KMS-11 (cell line): ENCODE results near the gene PPM1D.
A peak's percentile ranks its signal among the peaks of the same experiment; 100 is the strongest.
"Not testable (repeated sequence)": the region's sequence is repeated elsewhere in the genome, so short reads cannot be mapped to it uniquely, and the experiment has no call there.

ENCODE experiments used
- H2AFZ ChIP-seq: fragments of 200-600 bp; sonication (generic); 2 replicates; pipeline ENCODE4 v1.6.1; 2016; ENCODE audit warnings: antibody characterized with exemption, mixed run types, low read depth
- H3K27ac ChIP-seq: fragments of 200-600 bp; sonication (generic); 2 replicates; pipeline ENCODE4 v1.6.1; 2016; ENCODE audit warnings: mild to moderate bottlenecking, mixed run types
- H3K27me3 ChIP-seq: fragments of 200-600 bp; sonication (generic); 2 replicates; pipeline ENCODE4 v1.6.1; 2017; ENCODE audit warnings: mild to moderate bottlenecking, low read depth, mixed run types, moderate library complexity; ENCODE audit not compliant: insufficient read depth
- H3K36me3 ChIP-seq: fragments of 200-600 bp; sonication (generic); 2 replicates; pipeline ENCODE4 v1.6.1; 2017; ENCODE audit warnings: mild to moderate bottlenecking, mixed run types; ENCODE audit not compliant: insufficient read depth
- H3K4me1 ChIP-seq: fragments of 200-600 bp; sonication (generic); 2 replicates; pipeline ENCODE4 v1.6.1; 2016; ENCODE audit warnings: mild to moderate bottlenecking, low read depth, mixed run types; ENCODE audit not compliant: poor library complexity, severe bottlenecking
- H3K4me2 ChIP-seq: fragments of 200-600 bp; sonication (generic); 2 replicates; pipeline ENCODE4 v1.7.0; 2016; ENCODE audit warnings: mild to moderate bottlenecking, mixed run types
- H3K4me3 ChIP-seq: fragments of 200-600 bp; sonication (generic); IDR thresholded peaks from 2 replicates; pipeline ENCODE4 v1.6.1; 2017; ENCODE audit warnings: low read depth, low read length, mixed read lengths; ENCODE audit not compliant: insufficient read depth
- H3K79me2 ChIP-seq: fragments of 200-600 bp; sonication (generic); 2 replicates; pipeline ENCODE4 v1.6.1; 2016; ENCODE audit warnings: low read depth, mixed run types; ENCODE audit not compliant: insufficient read depth
- H3K9ac ChIP-seq: fragments of 200-600 bp; sonication (generic); 2 replicates; pipeline ENCODE4 v1.6.1; 2016; ENCODE audit warnings: mild to moderate bottlenecking, mixed run types
- H4K20me1 ChIP-seq: fragments of 200-600 bp; sonication (generic); 2 replicates; pipeline ENCODE4 v1.6.1; 2016; ENCODE audit warnings: mild to moderate bottlenecking, mixed run types; ENCODE audit not compliant: insufficient read depth
- CTCF ChIP-seq: fragments of 200-600 bp; sonication (generic); conservative IDR thresholded peaks from 2 replicates; pipeline ENCODE4 v1.6.1; 2017; ENCODE audit warnings: low read depth, mild to moderate bottlenecking, antibody characterized with exemption, low read length, moderate library complexity, mixed read lengths

The PPM1D gene

GRCh38 chr17:60604686-60605334 lies 4.8 kb downstream of the PPM1D start:
- no peaks in the 10 kb centered on the region for H3K27me3 ChIP-seq
- H3K4me1 ChIP-seq: peaks cover 35% of the 10 kb centered on the region
- no peak for TF ChIP-seq CTCF
- no peak overlapping the region for H3K4me3 ChIP-seq
- H2AFZ ChIP-seq: no peak overlapping the region
- no peak overlapping the region for H3K9ac ChIP-seq
- H3K4me2 ChIP-seq: peak overlapping the region; percentile 19; the same call in 1 of the 2 replicates
- H3K36me3 ChIP-seq: no peaks in the 10 kb centered on the region
- peaks cover 7% of the 10 kb centered on the region; the same call in 1 of the 2 replicates for H4K20me1 ChIP-seq
- H3K27ac ChIP-seq: no peak overlapping the region; the same call in 1 of the 2 replicates
- peaks cover 93% of the 10 kb centered on the region for H3K79me2 ChIP-seq

- peaks cover 15% of the 10 kb centered on the region; the same call in 1 of the 2 replicates for H4K20me1 ChIP-seq
- no peaks in the 10 kb centered on the region for H3K36me3 ChIP-seq
- H3K4me3 ChIP-seq: no peak overlapping the region
- no peaks in the 10 kb centered on the region for H3K27me3 ChIP-seq
- H3K79me2 ChIP-seq: peaks cover 100% of the 10 kb centered on the region
- no peak overlapping the region for H3K9ac ChIP-seq
- TF ChIP-seq CTCF: no peak
- no peak overlapping the region for H3K4me2 ChIP-seq
- no peak overlapping the region for H3K27ac ChIP-seq
- no peak overlapping the region for H2AFZ ChIP-seq
- peaks cover 47% of the 10 kb centered on the region for H3K4me1 ChIP-seq
Observed at GRCh38 chr17:60606036-60606435, 6.0 kb downstream of the PPM1D start.

- Histone ChIP-seq H3K4me2 (no peak overlapping the region), H3K36me3 (no peaks in the 10 kb centered on the region), H3K4me3 (no peak overlapping the region), H3K4me1 (peaks cover 21% of the 10 kb centered on the region), H2AFZ (no peak overlapping the region), H3K9ac (no peak overlapping the region), H4K20me1 (peaks cover 29% of the 10 kb centered on the region), H3K79me2 (peaks cover 94% of the 10 kb centered on the region), H3K27ac (no peak overlapping the region), H3K27me3 (no peaks in the 10 kb centered on the region)
- no peak for TF ChIP-seq CTCF
Observed at GRCh38 chr17:60610473-60610872, 10.5 kb downstream of the PPM1D start.

- peaks cover 29% of the 10 kb centered on the region for H4K20me1 ChIP-seq
- H3K4me2 ChIP-seq, H3K9ac ChIP-seq, H3K4me3 ChIP-seq, H3K36me3 ChIP-seq, H2AFZ ChIP-seq, H3K27me3 ChIP-seq, H3K27ac ChIP-seq: not testable (repeated sequence)
- H3K79me2 ChIP-seq: peaks cover 85% of the 10 kb centered on the region
- H3K4me1 ChIP-seq: peaks cover 20% of the 10 kb centered on the region
Observed at GRCh38 chr17:60611321-60611720, 11.3 kb downstream of the PPM1D start.

GRCh38 chr17:60613325-60613724 lies 13.3 kb downstream of the PPM1D start:
- Histone ChIP-seq H3K4me2 (no peak overlapping the region), H3K4me1 (peaks cover 20% of the 10 kb centered on the region), H2AFZ (no peak overlapping the region), H4K20me1 (peaks cover 29% of the 10 kb centered on the region), H3K27me3 (no peaks in the 10 kb centered on the region), H3K36me3 (0 out of 2 replicates have a peak, but pooled peaks cover 4% of the 10 kb centered on the region), H3K4me3 (no peak overlapping the region), H3K9ac (no peak overlapping the region), H3K27ac (no peak overlapping the region), H3K79me2 (peaks cover 78% of the 10 kb centered on the region)
- no peak for TF ChIP-seq CTCF

- H3K9ac ChIP-seq, H3K4me2 ChIP-seq, H3K36me3 ChIP-seq, H3K4me3 ChIP-seq, H3K27ac ChIP-seq, H2AFZ ChIP-seq, H3K27me3 ChIP-seq: not testable (repeated sequence)
- Histone ChIP-seq H3K4me1 (peaks cover 20% of the 10 kb centered on the region), H3K79me2 (peaks cover 78% of the 10 kb centered on the region), H4K20me1 (peaks cover 29% of the 10 kb centered on the region)
Observed at GRCh38 chr17:60613796-60614195, 13.8 kb downstream of the PPM1D start.

- not testable (repeated sequence) for H3K4me3 ChIP-seq, H3K9ac ChIP-seq, H3K4me2 ChIP-seq, H3K27ac ChIP-seq, H3K27me3 ChIP-seq, H3K36me3 ChIP-seq, H2AFZ ChIP-seq
- peaks cover 33% of the 10 kb centered on the region for H4K20me1 ChIP-seq
- H3K79me2 ChIP-seq: peaks cover 78% of the 10 kb centered on the region
- H3K4me1 ChIP-seq: peaks cover 20% of the 10 kb centered on the region
Observed at GRCh38 chr17:60614247-60614646, 14.3 kb downstream of the PPM1D start.
